DOHH2 (cell line): ENCODE measurements around the gene ANKZF1.

Experiments used
- EZH2phosphoT487 ChIP-seq: fragments of 200-600 bp; sonication (generic); IDR thresholded peaks from 2 replicates; pipeline ENCODE4 v1.6.1; 2017; ENCODE audit warnings: borderline replicate concordance, mild to moderate bottlenecking, antibody characterized with exemption, low read length, moderate library complexity, mixed read lengths
- TF ChIP-seq, protein P1 (sequence below): fragments of 200-600 bp; sonication (generic); IDR thresholded peaks from one replicate; pipeline ENCODE4 v1.5.1; 2014; ENCODE audit warnings: antibody characterized with exemption, mild to moderate bottlenecking, low read depth, low read length; ENCODE audit not compliant: poor library complexity, severe bottlenecking

DNA sequence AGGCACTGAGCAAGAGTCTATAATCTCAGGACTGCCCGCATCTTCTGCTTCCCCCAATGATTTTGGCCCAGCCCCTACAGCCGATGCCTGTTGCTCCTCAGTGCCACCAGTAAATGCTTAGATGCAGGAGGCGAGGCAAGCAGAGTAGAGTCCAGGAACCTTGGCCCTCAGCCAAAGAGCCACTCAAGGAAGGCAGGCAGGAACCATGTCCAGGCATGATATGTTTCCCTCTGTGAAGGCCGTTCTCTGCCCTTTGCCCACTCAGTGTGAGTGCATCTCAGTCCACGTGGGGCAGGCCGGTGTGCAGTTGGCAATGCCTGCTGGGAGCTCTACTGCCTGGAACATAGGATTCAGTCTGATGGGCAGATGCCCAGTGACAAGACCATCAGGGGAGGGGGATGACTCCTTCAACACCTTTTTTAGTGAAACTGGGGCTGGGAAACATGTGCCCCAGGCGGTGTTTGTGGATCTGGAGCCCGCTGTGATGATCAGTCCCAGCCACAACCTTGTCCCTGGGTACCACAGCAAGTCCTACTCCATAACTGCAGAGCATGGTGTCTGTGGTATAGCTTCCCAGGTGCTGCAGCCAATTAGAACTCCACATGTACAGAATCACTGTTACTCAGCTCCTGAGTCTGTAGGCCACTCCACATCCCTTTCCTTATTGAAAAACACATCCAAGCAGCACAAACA lies 39.9 kb downstream of the ANKZF1 start:
- TF ChIP-seq, protein P1, sequence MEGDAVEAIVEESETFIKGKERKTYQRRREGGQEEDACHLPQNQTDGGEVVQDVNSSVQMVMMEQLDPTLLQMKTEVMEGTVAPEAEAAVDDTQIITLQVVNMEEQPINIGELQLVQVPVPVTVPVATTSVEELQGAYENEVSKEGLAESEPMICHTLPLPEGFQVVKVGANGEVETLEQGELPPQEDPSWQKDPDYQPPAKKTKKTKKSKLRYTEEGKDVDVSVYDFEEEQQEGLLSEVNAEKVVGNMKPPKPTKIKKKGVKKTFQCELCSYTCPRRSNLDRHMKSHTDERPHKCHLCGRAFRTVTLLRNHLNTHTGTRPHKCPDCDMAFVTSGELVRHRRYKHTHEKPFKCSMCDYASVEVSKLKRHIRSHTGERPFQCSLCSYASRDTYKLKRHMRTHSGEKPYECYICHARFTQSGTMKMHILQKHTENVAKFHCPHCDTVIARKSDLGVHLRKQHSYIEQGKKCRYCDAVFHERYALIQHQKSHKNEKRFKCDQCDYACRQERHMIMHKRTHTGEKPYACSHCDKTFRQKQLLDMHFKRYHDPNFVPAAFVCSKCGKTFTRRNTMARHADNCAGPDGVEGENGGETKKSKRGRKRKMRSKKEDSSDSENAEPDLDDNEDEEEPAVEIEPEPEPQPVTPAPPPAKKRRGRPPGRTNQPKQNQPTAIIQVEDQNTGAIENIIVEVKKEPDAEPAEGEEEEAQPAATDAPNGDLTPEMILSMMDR: no peak
- no peak for TF ChIP-seq EZH2phosphoT487
